Liver (tissue), 3 donors: Measurements from ENCODE around the gene TMEM259.

Source experiments
- GABPA ChIP-seq, 2 donors: IDR thresholded peaks in 1 of 2; conservative IDR thresholded peaks in 1 of 2; 2 replicates each; pipeline ENCODE4 v1.6.1; 2016; ENCODE audit warnings: antibody characterized with exemption in 2 of 2, mild to moderate bottlenecking in 1 of 2, moderate library complexity in 1 of 2
- TF ChIP-seq, protein P1 (sequence below): fragments of 150-350 bp; IDR thresholded peaks from 2 replicates; pipeline ENCODE4 v1.5.1; 2017; ENCODE audit warnings: improper control_type of control experiment, low read depth, low read length; ENCODE audit not compliant: missing input control
- TF ChIP-seq, protein P2 (sequence below): IDR thresholded peaks from 2 replicates; pipeline ENCODE4 v1.6.1; 2016; ENCODE audit warnings: antibody characterized with exemption, mild to moderate bottlenecking
- donor health status: healthy.
- donor health status: healthy.

DNA sequence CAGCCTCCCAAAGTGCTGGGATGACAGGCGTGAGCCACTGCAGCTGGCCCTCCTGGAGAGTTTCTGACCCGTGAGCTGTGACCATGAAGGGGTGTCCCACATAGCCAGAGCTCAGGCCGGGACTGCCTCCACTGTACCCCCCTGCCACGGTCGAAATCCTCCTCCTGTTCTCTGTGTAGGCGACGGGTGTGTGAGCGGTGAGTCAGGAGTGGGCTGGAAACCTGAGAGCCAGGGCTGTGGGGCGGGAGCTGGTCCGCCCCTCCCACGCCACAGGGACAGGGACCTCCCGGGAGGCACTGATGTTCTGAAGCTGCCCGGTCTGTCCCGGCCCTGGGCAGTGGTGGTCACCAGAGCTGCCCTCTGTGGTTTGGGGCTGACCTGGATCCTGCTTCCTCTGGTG is 32.8 kb downstream of the TMEM259 start:
- TF ChIP-seq, protein P1, sequence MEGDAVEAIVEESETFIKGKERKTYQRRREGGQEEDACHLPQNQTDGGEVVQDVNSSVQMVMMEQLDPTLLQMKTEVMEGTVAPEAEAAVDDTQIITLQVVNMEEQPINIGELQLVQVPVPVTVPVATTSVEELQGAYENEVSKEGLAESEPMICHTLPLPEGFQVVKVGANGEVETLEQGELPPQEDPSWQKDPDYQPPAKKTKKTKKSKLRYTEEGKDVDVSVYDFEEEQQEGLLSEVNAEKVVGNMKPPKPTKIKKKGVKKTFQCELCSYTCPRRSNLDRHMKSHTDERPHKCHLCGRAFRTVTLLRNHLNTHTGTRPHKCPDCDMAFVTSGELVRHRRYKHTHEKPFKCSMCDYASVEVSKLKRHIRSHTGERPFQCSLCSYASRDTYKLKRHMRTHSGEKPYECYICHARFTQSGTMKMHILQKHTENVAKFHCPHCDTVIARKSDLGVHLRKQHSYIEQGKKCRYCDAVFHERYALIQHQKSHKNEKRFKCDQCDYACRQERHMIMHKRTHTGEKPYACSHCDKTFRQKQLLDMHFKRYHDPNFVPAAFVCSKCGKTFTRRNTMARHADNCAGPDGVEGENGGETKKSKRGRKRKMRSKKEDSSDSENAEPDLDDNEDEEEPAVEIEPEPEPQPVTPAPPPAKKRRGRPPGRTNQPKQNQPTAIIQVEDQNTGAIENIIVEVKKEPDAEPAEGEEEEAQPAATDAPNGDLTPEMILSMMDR, result no peak
- TF ChIP-seq, protein P2, sequence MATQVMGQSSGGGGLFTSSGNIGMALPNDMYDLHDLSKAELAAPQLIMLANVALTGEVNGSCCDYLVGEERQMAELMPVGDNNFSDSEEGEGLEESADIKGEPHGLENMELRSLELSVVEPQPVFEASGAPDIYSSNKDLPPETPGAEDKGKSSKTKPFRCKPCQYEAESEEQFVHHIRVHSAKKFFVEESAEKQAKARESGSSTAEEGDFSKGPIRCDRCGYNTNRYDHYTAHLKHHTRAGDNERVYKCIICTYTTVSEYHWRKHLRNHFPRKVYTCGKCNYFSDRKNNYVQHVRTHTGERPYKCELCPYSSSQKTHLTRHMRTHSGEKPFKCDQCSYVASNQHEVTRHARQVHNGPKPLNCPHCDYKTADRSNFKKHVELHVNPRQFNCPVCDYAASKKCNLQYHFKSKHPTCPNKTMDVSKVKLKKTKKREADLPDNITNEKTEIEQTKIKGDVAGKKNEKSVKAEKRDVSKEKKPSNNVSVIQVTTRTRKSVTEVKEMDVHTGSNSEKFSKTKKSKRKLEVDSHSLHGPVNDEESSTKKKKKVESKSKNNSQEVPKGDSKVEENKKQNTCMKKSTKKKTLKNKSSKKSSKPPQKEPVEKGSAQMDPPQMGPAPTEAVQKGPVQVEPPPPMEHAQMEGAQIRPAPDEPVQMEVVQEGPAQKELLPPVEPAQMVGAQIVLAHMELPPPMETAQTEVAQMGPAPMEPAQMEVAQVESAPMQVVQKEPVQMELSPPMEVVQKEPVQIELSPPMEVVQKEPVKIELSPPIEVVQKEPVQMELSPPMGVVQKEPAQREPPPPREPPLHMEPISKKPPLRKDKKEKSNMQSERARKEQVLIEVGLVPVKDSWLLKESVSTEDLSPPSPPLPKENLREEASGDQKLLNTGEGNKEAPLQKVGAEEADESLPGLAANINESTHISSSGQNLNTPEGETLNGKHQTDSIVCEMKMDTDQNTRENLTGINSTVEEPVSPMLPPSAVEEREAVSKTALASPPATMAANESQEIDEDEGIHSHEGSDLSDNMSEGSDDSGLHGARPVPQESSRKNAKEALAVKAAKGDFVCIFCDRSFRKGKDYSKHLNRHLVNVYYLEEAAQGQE, result no peak
- no peak for TF ChIP-seq GABPA (IDR thresholded peaks at IDR 0.05 in 1 of 2, conservative IDR thresholded peaks at IDR 0.05 in 1 of 2)
